GM19324 (cell line): ENCODE results near the gene TYMP.
"Not testable (repeated sequence)": the region's sequence is repeated elsewhere in the genome, so short reads cannot be mapped to it uniquely, and the experiment has no call there.

Experiments used
- ATAC-seq: cut with Tn5 transposase; IDR thresholded peaks from one replicate; pipeline ENCODE4 v1.9.1; 2021; ENCODE audit warnings: mild to moderate bottlenecking, moderate library complexity; ENCODE audit not compliant: unreplicated experiment, low FRiP score

The TYMP gene

DNA sequence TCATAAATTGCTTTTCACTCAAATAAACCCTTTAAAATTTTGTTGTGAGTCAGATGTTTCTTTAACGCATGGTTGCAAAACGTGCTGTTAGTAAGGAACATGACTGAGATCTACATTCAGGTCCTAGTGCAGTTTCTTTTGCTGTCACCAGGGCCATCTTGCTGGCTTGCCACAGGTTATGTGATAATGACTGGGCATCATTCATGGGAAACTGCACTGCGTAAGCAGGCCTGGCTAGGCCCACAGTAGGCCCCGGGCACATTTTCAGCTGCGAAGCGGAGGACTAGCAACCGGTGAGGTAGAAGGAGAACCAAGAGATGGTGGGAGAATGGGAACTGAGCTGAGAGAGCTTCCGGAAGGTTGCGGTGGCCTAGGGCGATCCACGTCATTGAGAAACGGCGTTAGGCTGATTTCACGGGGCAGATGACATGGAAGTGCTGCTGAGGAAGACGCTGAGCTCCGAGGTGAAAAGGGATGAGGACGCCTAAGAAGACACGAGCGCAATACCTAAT lies 12.7 kb upstream of the TYMP start:
- ATAC-seq: no peak

DNA sequence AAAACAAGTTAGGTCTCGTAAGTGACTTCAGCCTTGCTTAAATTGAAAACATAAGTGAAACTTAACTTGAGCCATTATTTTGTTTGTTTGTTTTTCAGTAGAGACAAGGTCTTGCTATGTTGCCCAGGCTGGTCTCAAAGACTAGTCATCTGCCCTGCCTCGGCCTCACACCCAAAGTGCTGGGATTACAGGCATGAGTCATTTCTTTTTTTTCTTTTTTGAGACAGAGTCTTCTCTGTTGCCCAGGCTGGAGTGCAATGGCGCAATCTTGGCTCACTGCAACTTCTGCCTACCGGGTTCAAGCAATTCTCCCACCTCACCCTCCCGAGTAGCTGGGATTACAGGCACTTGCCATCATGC lies 11.8 kb upstream of the TYMP start:
- not testable (repeated sequence) for ATAC-seq

DNA sequence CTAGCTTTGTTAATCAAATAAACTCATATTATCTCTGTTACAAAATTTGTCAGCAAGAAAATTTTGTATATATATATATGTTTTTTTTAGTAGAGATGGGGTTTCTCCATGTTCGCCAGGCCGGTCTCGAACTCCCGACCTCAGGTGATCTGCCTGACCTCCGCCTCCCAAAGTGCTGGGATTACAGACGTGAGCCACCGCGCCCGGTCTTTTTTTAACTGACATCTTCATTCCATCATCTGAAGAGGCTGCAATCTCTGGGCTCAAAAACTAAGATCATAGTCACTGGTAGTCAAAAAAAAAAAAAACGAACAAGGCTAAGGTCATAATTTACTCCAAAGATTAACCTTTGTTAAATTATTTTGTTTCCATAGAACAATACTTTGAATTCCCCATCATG lies 10.6 kb upstream of the TYMP start:
- no peak for ATAC-seq

DNA sequence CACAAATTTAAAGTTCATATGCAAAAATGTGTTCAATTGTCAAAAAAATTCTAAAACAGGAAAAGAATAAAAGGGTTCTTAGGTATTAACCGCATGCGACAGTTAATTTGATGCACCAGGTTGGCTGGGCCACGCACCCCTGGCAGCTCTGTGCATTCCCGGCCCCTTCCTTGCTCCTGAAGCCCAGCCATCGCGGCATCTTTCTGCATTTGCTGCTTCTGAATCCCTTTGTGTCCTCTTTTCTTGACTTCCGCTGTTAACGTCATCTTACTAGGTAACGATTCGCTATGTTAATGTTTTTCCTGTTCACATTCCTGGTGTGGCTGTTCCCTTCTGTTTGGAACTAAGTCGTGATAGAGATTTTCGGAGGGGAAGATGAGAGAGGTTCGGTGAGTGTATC lies 8.0 kb upstream of the TYMP start:
- no peak for ATAC-seq

DNA sequence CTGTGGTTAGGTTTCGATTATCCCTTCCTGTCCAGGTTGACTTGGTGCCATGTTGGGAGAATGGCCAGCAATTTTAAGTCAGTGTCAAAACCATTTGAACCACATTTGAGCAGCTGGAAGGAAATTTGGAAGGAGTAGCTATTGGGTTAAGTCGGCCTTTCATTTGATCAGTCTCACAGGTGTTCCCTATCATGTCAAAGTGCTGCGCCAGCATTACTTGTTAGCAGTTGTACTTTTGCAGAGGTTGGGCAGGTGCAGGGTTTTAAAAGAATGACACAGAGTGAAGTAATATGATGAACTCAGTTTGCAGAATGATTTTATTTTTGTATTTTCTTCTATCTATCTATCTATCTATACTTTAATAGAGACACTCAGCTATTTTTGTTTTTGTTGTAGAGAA lies 6.4 kb upstream of the TYMP start:
- ATAC-seq: no peak

DNA sequence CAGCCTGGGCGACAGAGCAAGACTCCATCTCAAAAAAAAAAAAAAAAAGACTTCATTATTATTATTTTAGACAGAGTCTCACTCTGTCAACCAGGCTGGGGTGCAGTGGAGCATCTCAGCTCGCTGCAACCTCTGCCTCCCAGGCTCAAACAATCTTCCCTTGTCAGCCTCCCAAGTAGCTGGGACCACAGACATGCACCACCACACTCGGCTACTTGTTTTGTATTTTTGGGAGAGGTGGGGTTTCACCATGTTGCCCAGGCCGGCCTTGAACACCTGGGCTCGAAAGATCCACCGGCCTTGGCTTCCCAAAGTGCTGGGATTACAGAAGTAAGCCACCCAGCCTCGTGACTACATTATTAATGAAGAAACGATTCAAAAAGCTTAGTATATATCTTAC lies 5.3 kb upstream of the TYMP start:
- no peak for ATAC-seq

DNA sequence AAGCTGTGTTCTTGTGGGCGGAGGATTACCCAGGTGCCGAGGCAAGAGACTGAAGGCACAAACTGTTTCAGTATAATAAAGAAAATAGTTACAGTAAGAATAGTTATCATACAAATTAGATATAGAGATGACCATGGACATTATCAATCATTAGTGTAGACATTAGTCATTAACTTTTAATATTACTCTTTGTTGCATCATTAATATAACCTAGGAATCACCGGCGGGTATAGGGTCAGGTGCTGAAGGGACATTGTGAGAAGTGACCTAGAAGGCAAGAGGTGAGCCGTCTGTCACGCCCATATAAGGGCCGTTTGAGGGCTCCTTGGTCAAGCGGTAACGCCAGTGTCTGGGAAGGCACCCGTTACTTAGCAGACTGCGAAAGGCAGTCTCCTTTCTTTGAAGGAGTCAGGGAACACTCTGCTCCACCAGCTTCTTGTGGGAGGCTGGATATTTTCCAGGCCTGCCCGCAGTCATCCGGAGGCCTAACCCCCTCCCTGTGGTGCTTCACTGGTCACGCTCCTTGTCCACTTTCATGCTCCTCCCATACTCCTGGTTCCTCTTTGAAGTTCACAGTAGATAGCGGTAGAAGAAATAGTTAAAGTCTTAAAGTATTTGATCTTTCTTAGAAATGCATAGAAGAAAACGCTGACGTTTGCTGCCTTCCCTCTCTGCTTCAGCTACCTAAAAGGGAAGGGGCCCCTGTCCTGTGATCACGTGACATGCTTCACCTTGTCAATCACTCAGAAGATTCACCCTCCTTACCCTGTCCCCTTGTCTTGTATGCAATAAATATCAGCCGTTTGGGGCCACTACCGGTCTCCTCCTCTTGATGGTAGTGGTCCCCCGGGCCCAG lies 4.3 kb upstream of the TYMP start:
- ATAC-seq: not testable (repeated sequence)

DNA sequence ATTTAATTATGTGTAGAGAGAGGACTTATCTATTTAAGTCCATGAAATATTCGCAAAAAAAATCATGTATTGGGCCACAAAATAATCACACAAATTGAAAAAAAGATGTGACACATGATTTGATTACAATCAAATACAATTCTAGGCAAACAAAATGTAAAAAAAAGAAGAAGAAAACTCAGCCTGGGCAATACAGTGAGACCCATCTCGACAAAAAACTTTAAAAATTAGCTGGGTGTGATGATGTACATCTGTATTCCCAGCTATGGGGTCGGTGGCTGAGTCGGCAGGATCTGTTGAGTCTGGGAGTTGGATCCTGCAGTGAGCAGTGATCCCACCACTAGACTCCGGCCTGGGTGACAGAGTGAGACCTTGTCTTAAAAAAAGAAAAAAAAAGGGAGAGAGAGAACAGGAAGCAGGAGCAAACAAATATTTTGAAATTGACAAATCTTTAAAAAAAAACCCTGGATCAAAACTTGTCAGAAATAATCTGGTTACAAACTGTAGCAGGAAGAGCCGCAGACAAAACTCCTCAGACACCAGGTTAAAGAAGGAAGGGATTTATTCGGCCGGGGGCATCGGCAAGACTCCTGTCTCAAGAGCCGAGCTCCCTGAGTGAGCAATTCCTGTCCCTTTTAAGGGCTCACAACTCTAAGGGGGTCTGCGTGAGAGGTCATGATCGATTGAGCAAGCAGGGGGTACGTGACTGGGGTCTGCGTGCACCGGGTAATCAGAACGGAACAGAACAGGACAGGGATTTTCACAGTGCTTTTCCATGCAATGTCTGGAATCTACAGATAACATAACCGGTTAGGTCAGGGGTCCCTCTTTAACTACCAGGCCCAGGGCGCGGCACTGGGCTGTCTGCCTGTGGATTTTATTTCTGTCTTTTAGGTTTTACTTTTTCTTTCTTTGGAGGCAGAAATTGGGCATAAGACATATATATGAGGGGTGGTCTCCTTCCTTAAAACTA lies 3.3 kb upstream of the TYMP start:
- ATAC-seq: no peak

DNA sequence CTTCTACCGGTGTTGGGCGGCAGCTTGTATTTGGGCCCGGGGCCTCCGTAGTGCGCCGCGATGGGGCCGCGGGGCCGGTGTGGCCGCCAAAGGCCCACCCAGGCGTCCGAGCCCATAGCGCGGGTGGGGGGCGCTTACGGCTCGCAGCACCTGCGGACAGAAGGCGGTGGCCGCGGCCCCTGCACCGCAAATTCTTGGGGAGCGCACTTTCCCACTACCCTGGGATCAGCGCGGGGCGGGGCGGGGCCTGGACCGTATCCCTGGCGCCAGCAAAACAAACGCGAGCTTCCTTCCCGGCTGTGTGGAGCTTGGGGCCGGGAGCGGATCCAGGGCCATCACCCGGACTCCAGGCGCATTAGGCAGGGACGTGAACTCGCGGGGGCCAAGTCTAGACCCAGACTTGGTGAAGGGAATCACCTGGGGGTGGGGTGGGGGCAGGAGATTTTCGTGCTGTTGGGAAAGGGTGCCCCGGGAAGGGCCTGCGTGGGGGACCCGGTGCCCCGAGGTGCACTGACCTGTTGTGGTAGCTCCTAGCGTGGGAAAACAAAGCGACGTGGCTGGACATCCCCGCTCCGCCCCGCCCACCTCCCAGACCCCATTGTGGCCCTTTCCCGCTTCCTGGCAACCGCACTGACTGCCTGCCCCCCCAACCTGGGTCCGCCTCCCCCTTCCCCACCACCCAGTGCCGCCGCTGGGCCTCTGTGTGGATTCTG lies 2.3 kb upstream of the TYMP start:
- ATAC-seq: no peak

DNA sequence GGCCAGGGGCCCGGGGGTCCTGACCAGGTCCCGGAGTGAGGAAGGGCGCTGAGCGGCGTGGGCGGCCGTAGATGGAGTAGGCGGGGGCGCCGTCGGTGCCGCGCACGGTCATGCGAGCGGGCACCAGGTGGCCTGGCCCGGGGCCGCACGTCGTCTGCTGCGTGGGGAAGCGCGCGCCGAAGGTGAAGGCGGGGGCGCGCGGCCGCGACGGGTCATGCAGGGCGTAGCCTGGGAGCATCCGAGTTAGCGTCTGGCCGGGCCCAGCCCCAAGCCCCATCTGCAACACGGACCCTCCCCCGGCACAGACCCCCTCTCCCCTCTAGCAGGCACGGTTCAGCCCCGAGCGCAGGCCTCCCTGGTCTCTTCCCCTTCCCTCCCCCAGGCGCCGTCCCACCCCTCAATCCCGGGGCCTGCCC lies 1.7 kb upstream of the TYMP start:
- peak; percentile 32 for ATAC-seq

DNA sequence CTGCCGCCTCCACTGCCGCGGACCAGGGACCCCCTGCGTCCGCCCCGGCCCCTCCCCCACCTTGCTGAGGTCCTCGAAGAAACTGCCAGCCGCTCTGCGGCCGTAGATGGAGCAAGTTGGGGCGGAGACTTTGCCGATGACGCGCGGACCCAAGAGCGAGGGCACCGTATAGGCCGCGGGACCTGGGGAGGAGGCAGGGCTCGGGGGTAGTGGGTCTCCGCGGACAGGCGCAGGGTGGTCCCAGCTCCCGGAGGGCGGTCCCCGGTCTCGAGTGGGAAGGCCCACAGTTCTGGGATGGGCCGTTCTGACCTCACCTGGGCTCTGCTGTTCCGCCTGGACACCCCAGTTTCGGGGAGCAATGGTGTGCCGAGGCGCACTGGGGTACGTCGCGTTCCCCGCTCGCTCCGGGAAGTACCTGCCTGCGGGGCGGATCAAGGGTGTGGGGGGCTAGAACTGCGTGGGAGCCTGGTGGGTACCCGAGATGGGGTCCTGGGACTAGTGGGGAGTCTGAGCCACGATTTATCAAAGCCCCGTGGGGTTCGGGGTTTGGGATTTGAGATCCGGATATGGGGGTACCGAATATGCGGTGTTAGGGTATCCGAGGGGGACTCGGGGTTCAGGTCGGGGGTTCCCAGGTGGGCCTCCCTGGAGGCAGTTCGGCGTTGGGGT lies 1.2 kb upstream of the TYMP start:
- no peak for ATAC-seq

DNA sequence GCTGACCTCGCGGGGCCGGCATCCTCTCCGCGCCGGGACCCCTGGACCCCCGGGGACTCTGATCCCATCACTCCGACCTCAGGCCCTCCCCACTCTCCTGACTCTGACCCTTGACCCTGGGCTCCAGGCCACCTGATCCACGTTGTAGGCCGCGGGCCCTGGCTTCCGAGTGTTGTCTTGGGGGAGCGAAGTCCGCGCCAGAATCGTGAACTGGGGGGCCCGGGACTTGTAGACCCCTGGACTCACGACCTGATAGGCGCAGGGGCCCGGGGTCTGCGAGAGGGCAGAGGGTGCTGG lies 716 bp upstream of the TYMP start:
- ATAC-seq: no peak

DNA sequence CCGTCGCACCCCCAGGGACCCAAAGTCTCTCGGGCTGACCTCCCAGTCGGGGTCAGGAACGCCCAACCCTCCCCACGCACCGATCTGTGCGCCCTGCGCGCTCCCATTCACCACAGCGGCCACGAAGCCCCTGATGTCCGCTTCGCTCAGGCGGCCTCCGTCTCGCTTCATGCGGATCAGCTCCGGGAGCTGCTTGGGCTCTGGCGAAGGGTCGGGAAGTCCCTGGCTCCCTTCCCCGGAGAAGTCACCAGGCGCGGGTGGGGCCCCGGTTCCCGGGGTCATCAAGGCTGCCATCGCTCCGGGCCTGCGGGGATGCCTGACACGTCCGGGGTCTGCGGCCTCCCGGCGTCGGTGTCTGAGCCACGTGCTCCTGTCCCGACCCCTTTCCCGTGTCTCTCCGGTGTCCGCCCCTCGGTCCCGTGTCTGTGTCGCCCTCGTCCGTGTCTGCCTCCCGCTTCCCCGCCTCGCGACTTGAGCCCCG lies 356 bp downstream of the TYMP start:
- ATAC-seq: no peak

DNA sequence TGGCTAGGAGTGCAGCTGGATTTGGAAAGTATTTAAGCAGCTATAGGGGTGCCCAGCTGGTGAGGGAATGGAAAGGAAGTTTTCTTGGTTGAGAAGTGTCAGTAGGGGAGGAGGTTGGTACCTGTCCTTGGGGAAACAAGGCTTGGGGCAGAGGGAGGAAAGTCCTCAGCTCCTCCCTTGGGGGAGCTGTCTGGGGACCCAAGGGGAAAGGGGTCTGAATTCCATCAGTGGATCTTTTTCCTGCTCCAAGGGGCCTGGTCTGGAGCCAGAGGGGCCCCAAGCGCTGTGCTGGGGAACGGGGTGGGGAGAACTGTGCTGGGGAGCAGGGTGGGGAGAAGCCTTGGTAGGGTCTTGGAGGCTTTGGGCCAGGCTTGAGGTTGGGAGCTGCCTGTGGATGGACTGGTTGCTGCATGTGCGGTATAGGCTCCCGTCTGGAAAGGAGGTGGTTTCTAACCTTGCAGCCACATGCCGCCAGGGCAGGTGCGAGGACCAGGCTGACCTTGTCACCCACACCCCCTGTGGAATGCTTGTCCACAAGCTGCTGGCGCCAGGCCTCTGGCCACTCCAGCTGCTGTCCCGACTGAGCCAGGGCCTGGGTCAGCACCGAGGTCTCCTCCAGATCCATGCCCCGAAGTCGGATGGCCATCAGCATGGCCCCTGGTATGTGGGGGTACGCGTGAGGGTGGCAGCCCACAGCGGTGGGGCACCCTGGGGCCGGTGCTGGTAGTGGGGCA lies 963 bp downstream of the TYMP start:
- ATAC-seq: no peak

DNA sequence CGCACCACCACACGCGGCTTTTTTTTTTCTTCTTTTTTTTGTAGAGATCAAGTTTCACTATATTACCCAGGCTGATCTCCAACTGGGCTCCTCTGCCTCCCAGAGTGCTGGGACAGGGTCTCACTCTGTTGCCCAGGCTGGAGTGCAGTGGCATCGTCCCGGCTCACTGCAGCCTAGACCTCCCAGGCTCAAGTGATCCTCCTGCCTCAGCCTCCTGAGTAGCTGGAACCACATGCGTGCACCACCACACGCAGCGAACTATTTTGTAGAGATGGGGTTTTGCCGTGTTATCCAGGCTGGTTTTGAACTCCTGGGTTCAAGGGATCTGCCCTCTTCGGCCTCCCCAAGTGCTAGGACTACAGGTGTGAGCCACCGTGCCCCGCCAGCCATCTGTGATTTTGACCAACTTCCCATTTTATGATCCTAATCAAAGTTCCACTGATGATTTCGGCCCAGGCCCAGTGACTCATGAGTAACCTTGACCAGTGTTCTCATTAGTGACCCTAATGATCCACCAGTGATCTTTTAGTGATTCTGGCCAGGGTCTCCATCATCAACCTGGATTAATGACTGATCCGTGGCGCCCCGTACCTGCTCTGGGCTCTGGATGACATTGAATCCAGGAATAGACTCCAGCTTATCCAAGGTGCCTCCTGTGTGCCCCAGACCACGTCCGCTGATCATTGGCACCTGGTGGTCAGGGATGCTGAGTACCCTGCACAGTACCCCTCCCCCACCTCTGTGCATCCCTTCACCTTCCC lies 1.7 kb downstream of the TYMP start:
- no peak for ATAC-seq

DNA sequence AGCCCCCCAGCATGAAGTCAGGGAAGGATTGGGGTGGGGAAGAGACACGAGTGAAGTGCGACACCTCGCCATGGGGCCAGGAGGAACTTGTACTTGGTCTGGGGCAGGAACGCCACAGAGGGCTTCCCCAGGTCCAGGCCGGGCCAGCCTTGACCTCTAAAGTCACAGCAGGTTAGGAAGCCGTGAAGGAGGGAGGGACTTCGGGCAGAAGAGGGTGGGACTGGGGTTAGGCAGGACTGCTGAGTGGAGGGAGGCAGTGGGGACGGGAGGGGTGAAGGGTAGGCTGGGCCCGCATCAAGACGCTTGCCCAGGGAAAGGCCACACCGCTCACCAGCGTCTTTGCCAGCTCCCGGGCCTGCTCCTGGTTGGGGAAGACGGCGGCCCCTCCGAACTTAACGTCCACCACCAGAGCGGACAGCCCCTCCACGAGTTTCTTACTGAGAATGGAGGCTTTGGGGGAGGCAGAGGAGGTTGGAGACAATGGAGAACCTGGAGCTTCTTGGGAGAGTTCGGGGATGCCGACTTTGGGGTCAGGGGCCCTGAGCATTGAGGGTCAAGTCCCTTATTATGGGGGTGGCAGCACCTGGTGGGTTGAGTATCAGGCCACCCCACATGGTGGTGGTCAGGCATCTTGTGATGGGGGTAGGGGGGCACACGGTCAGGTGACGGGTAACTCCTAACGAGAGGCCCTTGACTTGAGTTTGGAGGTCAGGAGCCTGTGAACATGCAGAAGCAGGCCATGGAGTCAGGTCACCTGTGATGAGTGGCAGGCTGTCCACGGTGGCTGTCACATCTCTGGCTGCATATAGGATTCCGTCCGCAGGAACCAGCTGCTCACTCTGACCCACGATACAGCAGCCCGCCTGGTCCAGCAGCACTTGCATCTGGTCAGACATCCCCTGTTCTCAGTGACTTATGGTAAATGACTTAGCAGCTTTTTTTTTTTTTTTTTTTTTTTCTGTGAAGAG lies 2.7 kb downstream of the TYMP start:
- no peak for ATAC-seq

DNA sequence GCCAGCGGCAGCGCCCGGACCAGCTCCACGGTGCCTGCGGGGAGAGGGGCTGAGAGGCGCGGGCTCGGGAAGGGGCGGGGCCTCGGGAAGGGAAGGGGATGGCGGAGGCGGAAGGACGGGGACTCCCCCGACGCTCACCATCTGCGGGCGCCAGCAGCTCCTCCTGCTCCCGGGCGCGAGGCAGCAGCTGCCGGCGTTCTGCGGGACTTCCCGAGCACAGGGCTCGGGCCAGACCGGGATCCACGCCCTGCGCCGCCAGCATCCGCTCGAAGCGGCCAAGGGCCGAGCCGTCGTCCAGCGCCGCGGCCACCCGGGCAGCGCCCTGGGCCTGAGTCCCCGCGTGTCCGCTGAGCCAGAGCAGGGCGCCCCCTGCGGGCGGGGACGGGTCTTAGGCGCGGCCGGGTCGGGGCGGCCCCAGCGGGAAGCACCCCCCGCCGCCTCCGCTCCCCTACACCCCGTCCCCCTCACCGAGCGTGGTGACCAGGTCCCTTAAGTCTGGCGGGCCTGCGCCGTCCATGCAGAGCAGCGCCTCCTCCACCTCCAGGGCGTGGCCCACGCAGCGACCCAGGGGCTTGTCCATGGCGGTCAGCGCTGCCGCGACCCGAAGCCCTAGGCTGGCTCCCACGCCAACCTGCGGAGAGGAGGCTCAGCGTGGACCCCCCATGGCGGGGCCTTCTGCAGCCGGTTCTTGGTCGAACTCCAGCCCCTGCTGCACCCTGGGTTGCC lies 3.5 kb downstream of the TYMP start:
- ATAC-seq: peak; percentile 31
